Fibroblast of mammary gland (primary cell): ENCODE data around the gene CSAG2.
"Not testable (repeated sequence)": the region's sequence is repeated elsewhere in the genome, so short reads cannot be mapped to it uniquely, and the experiment has no call there.

Source experiments
- DNase-seq: peaks from one replicate; pipeline ENCODE4 v3.0.0-alpha.2; 2010; ENCODE audit warnings: low read depth
- H3K4me3 ChIP-seq: 2 replicates; pipeline ENCODE4 v1.5.1; 2011; ENCODE audit warnings: low read depth, mild to moderate bottlenecking, low read length, moderate library complexity; ENCODE audit not compliant: control insufficient read depth
- CTCF ChIP-seq: conservative IDR thresholded peaks from 2 replicates; pipeline ENCODE4 v1.5.1; 2011; ENCODE audit warnings: low read depth, low read length, inconsistent platforms; ENCODE audit not compliant: control insufficient read depth, insufficient read depth

CSAG2 gene

GRCh38 chrX:152709173-152709572, at the start of gene CSAG2:
CSAG2 (minus strand) TSS chrX:152709273; CDS start chrX:152709112, 161 bp downstream.
- H3K4me3 ChIP-seq, DNase-seq: not testable (repeated sequence)

GRCh38 chrX:152754871-152755270, 45.8 kb upstream of the CSAG2 start:
- not testable (repeated sequence) for H3K4me3 ChIP-seq, DNase-seq

- DNase-seq, H3K4me3 ChIP-seq: not testable (repeated sequence)
Measured at GRCh38 chrX:152753686-152754650, 44.9 kb upstream of the CSAG2 start, which contains the start of gene MAGEA2. MAGEA2 (minus strand) TSS chrX:152753842; CDS start chrX:152751363, 2,479 bp downstream.

GRCh38 chrX:152738560-152738959, 29.5 kb upstream of the CSAG2 start:
- no peak for TF ChIP-seq CTCF
- no peak for DNase-seq
- H3K4me3 ChIP-seq = no peak overlapping the region

GRCh38 chrX:152736528-152736927, 27.5 kb upstream of the CSAG2 start:
- not testable (repeated sequence) for DNase-seq, H3K4me3 ChIP-seq

- no peak overlapping the region for H3K4me3 ChIP-seq
- TF ChIP-seq CTCF = no peak
- no peak for DNase-seq
Measured at GRCh38 chrX:152735860-152736511, 26.9 kb upstream of the CSAG2 start.

GRCh38 chrX:152735101-152735500, 26.0 kb upstream of the CSAG2 start:
- no peak for TF ChIP-seq CTCF
- DNase-seq = no peak
- H3K4me3 ChIP-seq = no peak overlapping the region

GRCh38 chrX:152734143-152734858, 25.2 kb upstream of the CSAG2 start:
- not testable (repeated sequence) for H3K4me3 ChIP-seq, DNase-seq

- DNase-seq = no peak
- TF ChIP-seq CTCF = no peak
- no peak within 1 kb of the TSS for H3K4me3 ChIP-seq
Measured at GRCh38 chrX:152733261-152733975, 24.3 kb upstream of the CSAG2 start, which contains the start of the genes CSAG1 and MAGEA12. CSAG1 (minus strand) TSS chrX:152733721; CDS start chrX:152732460, 1,261 bp downstream. MAGEA12 (plus strand) TSS chrX:152733757; CDS start chrX:152736162, 2,405 bp downstream.
